Measurements from ENCODE around the gene NPSR1. TPM values are rescaled to one million over a fixed set of nuclear protein-coding genes. Genes with fewer than 3 reads are reported as not detected.

Gene NPSR1
- total and polyA plus RNA-seq, 9 of the 15 experiments (the other 6 are each of a cell fraction or from before 2014, with no cell fraction given): not detected

DNA sequence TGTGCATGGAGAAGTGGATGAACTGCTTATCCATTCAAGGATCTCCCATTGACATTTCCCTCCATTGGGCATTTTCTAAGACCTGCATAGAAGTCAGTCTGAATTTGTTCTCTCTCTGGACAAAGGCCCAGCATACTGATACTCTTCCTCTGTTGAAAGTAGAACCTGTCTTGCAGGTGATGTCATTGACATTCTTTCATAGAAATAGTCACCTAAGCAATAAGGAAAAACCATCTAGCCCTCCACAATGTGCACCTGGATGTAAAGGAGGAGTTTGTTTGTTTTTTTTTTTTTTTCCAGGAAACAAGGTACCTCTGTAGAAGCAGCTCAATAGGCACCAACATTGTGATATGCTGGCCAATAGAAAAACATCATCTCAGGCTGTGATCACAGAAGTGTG, 228.8 kb downstream of the NPSR1 start:
- H3K4me1 ChIP-seq (replicated peaks in 1 of 2; ENCODE audit: control insufficient read depth in 2 of 2, insufficient read depth in 2 of 2, low read length in 2 of 2): no peaks in the 10 kb centered on the region
- in situ Hi-C loops (cut with MboI): no loop called here
- no peak for TF ChIP-seq FOXK1 (CRISPR knock-in tag; IDR thresholded peaks at IDR 0.05; ENCODE audit: borderline replicate concordance)
- no peak for TF ChIP-seq RBM34 (IDR thresholded peaks at IDR 0.05; ENCODE audit: borderline replicate concordance, insufficient read depth, low read length)
- TF ChIP-seq ESRRB (CRISPR knock-in tag; IDR thresholded peaks at IDR 0.05; ENCODE audit: borderline replicate concordance): no peak
- TF ChIP-seq FUS (optimal IDR thresholded peaks at IDR 0.05; ENCODE audit: low read depth, low read length): no peak
- no peak for TF ChIP-seq CSDE1 (IDR thresholded peaks at IDR 0.05)
- TF ChIP-seq, protein P1, sequence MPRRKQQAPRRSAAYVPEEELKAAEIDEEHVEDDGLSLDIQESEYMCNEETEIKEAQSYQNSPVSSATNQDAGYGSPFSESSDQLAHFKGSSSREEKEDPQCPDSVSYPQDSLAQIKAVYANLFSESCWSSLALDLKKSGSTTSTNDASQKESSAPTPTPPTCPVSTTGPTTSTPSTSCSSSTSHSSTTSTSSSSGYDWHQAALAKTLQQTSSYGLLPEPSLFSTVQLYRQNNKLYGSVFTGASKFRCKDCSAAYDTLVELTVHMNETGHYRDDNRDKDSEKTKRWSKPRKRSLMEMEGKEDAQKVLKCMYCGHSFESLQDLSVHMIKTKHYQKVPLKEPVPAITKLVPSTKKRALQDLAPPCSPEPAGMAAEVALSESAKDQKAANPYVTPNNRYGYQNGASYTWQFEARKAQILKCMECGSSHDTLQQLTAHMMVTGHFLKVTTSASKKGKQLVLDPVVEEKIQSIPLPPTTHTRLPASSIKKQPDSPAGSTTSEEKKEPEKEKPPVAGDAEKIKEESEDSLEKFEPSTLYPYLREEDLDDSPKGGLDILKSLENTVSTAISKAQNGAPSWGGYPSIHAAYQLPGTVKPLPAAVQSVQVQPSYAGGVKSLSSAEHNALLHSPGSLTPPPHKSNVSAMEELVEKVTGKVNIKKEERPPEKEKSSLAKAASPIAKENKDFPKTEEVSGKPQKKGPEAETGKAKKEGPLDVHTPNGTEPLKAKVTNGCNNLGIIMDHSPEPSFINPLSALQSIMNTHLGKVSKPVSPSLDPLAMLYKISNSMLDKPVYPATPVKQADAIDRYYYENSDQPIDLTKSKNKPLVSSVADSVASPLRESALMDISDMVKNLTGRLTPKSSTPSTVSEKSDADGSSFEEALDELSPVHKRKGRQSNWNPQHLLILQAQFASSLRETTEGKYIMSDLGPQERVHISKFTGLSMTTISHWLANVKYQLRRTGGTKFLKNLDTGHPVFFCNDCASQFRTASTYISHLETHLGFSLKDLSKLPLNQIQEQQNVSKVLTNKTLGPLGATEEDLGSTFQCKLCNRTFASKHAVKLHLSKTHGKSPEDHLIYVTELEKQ (CRISPR knock-in tag; IDR thresholded peaks at IDR 0.05): no peak
- TF ChIP-seq XRCC3 (IDR thresholded peaks at IDR 0.05): no peak
- TF ChIP-seq ZNF133 (CRISPR knock-in tag; IDR thresholded peaks at IDR 0.05): no peak
- no peak for TF ChIP-seq PTTG1 (tag; IDR thresholded peaks at IDR 0.05; ENCODE audit: low read depth)
- no peak for TF ChIP-seq KDM2B (CRISPR knock-in tag; IDR thresholded peaks at IDR 0.05)
- TF ChIP-seq RUNX1 (IDR thresholded peaks at IDR 0.05; ENCODE audit: low read depth): no peak
- TF ChIP-seq ZNF431 (CRISPR knock-in tag; IDR thresholded peaks at IDR 0.05): no peak
- TF ChIP-seq, protein P2, sequence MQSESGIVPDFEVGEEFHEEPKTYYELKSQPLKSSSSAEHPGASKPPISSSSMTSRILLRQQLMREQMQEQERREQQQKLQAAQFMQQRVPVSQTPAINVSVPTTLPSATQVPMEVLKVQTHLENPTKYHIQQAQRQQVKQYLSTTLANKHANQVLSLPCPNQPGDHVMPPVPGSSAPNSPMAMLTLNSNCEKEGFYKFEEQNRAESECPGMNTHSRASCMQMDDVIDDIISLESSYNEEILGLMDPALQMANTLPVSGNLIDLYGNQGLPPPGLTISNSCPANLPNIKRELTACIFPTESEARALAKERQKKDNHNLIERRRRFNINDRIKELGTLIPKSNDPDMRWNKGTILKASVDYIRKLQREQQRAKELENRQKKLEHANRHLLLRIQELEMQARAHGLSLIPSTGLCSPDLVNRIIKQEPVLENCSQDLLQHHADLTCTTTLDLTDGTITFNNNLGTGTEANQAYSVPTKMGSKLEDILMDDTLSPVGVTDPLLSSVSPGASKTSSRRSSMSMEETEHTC (IDR thresholded peaks at IDR 0.05): no peak
- no peak for TF ChIP-seq NUFIP1 (IDR thresholded peaks at IDR 0.05; ENCODE audit: partially characterized antibody)
- no peak for TF ChIP-seq MED1 (CRISPR knock-in tag; IDR thresholded peaks at IDR 0.05; ENCODE audit: borderline replicate concordance)
- ChIA-PET POLR2A (no interaction called here), CTCF (ENCODE audit: low intra/inter-chr PET ratio) (interaction anchor here (0.6 kb wide), 1 partner anchor 78 kb away, joined by 3 read pairs; no protein-coding TSS in a partner anchor)
- H3K4me3 ChIP-seq: no peak overlapping the region
- H3K9me3 ChIP-seq (replicated peaks; ENCODE audit: control insufficient read depth, insufficient read depth, low read depth, low read length): no peaks in the 10 kb centered on the region
- FAIRE-seq (no peak), ATAC-seq (no peak), DNase-seq (ENCODE audit: extremely low read depth in 1 of 4, low spot score in 3 of 4) (no peak)
- no peaks in the 10 kb centered on the region for H3K27me3 ChIP-seq (ENCODE audit: control insufficient read depth in 2 of 2, insufficient read depth in 2 of 2, low read length in 2 of 2)
- BruUV-seq (replicated peaks): no TSS peak
- H4K20me1 ChIP-seq (replicated peaks; ENCODE audit: control insufficient read depth, insufficient read depth, low read length): no peaks in the 10 kb centered on the region
- H3K9ac ChIP-seq (ENCODE audit: insufficient read depth in 1 of 2, low read depth in 2 of 2, low read length in 2 of 2): no peak overlapping the region
- no peak overlapping the region for H2AFZ ChIP-seq (ENCODE audit: low read depth, low read length)
- H3K9me1 ChIP-seq (ENCODE audit: control insufficient read depth, insufficient read depth, low read length): no peaks in the 10 kb centered on the region
- H3K4me2 ChIP-seq (ENCODE audit: insufficient read depth, low read length): no peak overlapping the region
- intact Hi-C loops (cut with micrococcal nuclease): no loop called here
- H3K36me3 ChIP-seq (ENCODE audit: control insufficient read depth, insufficient read depth, low read length): no peaks in the 10 kb centered on the region
- no peak overlapping the region for H3K27ac ChIP-seq (ENCODE audit: extremely low read depth, low read depth, low read length)
- H3K79me2 ChIP-seq (ENCODE audit: control insufficient read depth, insufficient read depth, low read length): no peaks in the 10 kb centered on the region

Data from K562 (cell line).